Left renal pelvis (tissue), 4 donors: ENCODE data around the gene C12orf56. TPM values are rescaled to one million over a fixed set of nuclear protein-coding genes. Genes with fewer than 3 reads are reported as not detected.
A peak's percentile ranks its signal among the peaks of the same experiment; 100 is the strongest.

Experiments
- DNase-seq, 4 donors: peaks; one replicate each; pipeline ENCODE4 v3.0.0-alpha.2; 2013; ENCODE audit warnings: low read depth in 4 of 4, low spot score in 3 of 4
- polyA plus RNA-seq, 4 donors: library from polyadenylated mRNA; unstranded; fragments of 120-200 nt; gene quantifications; one replicate each; pipeline ENCODE4 v1.2.1, GENCODE V29; 2013; ENCODE audit not compliant: insufficient read length in 4 of 4

Gene C12orf56
- 1 to 10 TPM in 2 of 4 donors, under 1 TPM in 2; 0.20 to 2.0 (median 0.99) TPM for polyA plus RNA-seq

GRCh38 chr12:64390275-64390851 is at the start of gene C12orf56:
C12orf56 (minus strand) TSS chr12:64390758; CDS start chr12:64390565, 193 bp downstream.
- DNase-seq: no peak

GRCh38 chr12:64440100-64440499 is 49.5 kb upstream of the C12orf56 start:
- no peak for DNase-seq

GRCh38 chr12:64433915-64434314 is 43.4 kb upstream of the C12orf56 start:
- DNase-seq: no peak

- no peak for DNase-seq
These were observed 41.2 kb upstream of the C12orf56 start for GRCh38 chr12:64431791-64432190.

GRCh38 chr12:64430886-64431285 is 40.3 kb upstream of the C12orf56 start:
- no peak for DNase-seq

- DNase-seq: no peak
These were observed 38.4 kb upstream of the C12orf56 start for GRCh38 chr12:64428956-64429355.

GRCh38 chr12:64427988-64428387 is 37.4 kb upstream of the C12orf56 start:
- DNase-seq: no peak

- DNase-seq: no peak
These were observed 29.1 kb upstream of the C12orf56 start for GRCh38 chr12:64419696-64420095.

GRCh38 chr12:64418209-64418608 is 27.7 kb upstream of the C12orf56 start:
- DNase-seq: no peak

GRCh38 chr12:64413884-64414283 is 23.3 kb upstream of the C12orf56 start:
- no peak for DNase-seq

GRCh38 chr12:64412459-64412858 is 21.9 kb upstream of the C12orf56 start:
- DNase-seq: no peak

GRCh38 chr12:64411427-64411826 is 20.9 kb upstream of the C12orf56 start:
- DNase-seq: no peak

GRCh38 chr12:64407342-64408223 is 17.0 kb upstream of the C12orf56 start:
- DNase-seq: no peak

- peak in 3 of 4 donors; percentile 44 to 46 (median 44) for DNase-seq
These were observed 14.1 kb upstream of the C12orf56 start for GRCh38 chr12:64404470-64405256.

GRCh38 chr12:64403707-64404469 is 13.3 kb upstream of the C12orf56 start, which contains the start of gene XPOT:
XPOT (plus strand) TSS chr12:64404392; CDS start chr12:64410036, 5,644 bp downstream.
- peak; percentile 90 to 93 (median 92) for DNase-seq

GRCh38 chr12:64402181-64402580 is 11.6 kb upstream of the C12orf56 start:
- no peak for DNase-seq

- no peak for DNase-seq
These were observed 9.5 kb upstream of the C12orf56 start for GRCh38 chr12:64400041-64400440.

- no peak for DNase-seq
These were observed 5.2 kb upstream of the C12orf56 start for GRCh38 chr12:64395739-64396138.

- DNase-seq: no peak
These were observed 1.7 kb upstream of the C12orf56 start for GRCh38 chr12:64392221-64392620.

GRCh38 chr12:64389154-64389553 is 1.4 kb downstream of the C12orf56 start:
- DNase-seq: no peak
